Liver (tissue), 3 donors: Measurements from ENCODE around the gene TANGO2.

Experiments
- EGR1 ChIP-seq, 2 donors: IDR thresholded peaks; 2 replicates each; pipeline ENCODE4 v1.6.1; 2016 to 2018; ENCODE audit warnings: antibody characterized with exemption in 2 of 2, low read depth in 2 of 2
- FOXA1 ChIP-seq: IDR thresholded peaks from 2 replicates; pipeline ENCODE4 v1.6.1; 2016; ENCODE audit warnings: antibody characterized with exemption
- HNF4A ChIP-seq, 2 donors: conservative IDR thresholded peaks; 2 replicates each; pipeline ENCODE4 v1.6.1; 2016; ENCODE audit warnings: antibody characterized with exemption in 2 of 2, mild to moderate bottlenecking in 2 of 2
- JUND ChIP-seq, 2 donors: IDR thresholded peaks; 2 replicates each; pipeline ENCODE4 v1.6.1; 2016; ENCODE audit warnings: antibody characterized with exemption in 2 of 2
- NR2F2 ChIP-seq: IDR thresholded peaks from 2 replicates; pipeline ENCODE4 v1.6.1; 2016; ENCODE audit warnings: antibody characterized with exemption
- RXRA ChIP-seq, 2 donors: IDR thresholded peaks; 2 replicates each; pipeline ENCODE4 v1.6.1; 2017 to 2018; ENCODE audit warnings: antibody characterized with exemption in 2 of 2, mild to moderate bottlenecking in 1 of 2
- SP1 ChIP-seq: IDR thresholded peaks from 2 replicates; pipeline ENCODE4 v1.6.1; 2018; ENCODE audit warnings: antibody characterized with exemption, mild to moderate bottlenecking
- TAF1 ChIP-seq: conservative IDR thresholded peaks from 2 replicates; pipeline ENCODE4 v1.6.1; 2016; ENCODE audit warnings: antibody characterized with exemption, mild to moderate bottlenecking
- YY1 ChIP-seq: IDR thresholded peaks from 2 replicates; pipeline ENCODE4 v1.6.1; 2016; ENCODE audit warnings: antibody characterized with exemption, mild to moderate bottlenecking
- TF ChIP-seq, protein P1 (sequence below): fragments of 150-350 bp; IDR thresholded peaks from 2 replicates; pipeline ENCODE4 v1.5.1; 2017; ENCODE audit warnings: improper control_type of control experiment, low read depth, low read length; ENCODE audit not compliant: missing input control
- TF ChIP-seq, protein P2 (sequence below): IDR thresholded peaks from 2 replicates; pipeline ENCODE4 v1.6.1; 2016; ENCODE audit warnings: antibody characterized with exemption, mild to moderate bottlenecking
- TF ChIP-seq, protein P3 (sequence below): IDR thresholded peaks from 2 replicates; pipeline ENCODE4 v1.6.1; 2016; ENCODE audit warnings: antibody characterized with exemption
- TF ChIP-seq, protein P4 (sequence below): IDR thresholded peaks from 2 replicates; pipeline ENCODE4 v1.6.1; 2016; ENCODE audit warnings: antibody characterized with exemption
- TF ChIP-seq, protein P5 (sequence below): IDR thresholded peaks from 2 replicates; pipeline ENCODE4 v1.6.1; 2016; ENCODE audit warnings: antibody characterized with exemption
- donor health status: healthy.
- donor health status: healthy.

DNA sequence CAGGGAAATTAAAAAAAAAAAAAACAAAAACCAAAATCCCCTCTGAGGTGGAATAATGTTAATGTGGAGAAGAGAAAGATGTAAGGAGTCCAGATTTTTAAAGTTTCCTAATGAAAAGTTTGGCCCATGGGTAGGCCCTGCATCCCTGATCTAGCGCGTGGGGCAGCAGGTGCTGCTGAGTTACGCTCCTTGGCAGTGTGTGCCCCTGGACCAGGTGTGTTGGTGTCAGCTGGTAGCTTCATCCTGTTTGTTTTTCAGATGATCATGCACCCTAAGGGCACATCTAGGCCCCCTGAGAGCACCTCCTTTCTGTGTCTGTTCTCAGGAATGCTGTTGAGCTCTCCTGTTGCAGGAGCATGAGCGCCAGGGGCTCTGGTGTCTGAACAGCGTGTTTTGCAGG, 65.9 kb downstream of the TANGO2 start:
- TF ChIP-seq, protein P1, sequence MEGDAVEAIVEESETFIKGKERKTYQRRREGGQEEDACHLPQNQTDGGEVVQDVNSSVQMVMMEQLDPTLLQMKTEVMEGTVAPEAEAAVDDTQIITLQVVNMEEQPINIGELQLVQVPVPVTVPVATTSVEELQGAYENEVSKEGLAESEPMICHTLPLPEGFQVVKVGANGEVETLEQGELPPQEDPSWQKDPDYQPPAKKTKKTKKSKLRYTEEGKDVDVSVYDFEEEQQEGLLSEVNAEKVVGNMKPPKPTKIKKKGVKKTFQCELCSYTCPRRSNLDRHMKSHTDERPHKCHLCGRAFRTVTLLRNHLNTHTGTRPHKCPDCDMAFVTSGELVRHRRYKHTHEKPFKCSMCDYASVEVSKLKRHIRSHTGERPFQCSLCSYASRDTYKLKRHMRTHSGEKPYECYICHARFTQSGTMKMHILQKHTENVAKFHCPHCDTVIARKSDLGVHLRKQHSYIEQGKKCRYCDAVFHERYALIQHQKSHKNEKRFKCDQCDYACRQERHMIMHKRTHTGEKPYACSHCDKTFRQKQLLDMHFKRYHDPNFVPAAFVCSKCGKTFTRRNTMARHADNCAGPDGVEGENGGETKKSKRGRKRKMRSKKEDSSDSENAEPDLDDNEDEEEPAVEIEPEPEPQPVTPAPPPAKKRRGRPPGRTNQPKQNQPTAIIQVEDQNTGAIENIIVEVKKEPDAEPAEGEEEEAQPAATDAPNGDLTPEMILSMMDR, result no peak
- TF ChIP-seq EGR1 (IDR thresholded peaks at IDR 0.05; ENCODE audit: low read depth in 2 of 2) (no peak), TAF1 (no peak), HNF4A (conservative IDR thresholded peaks at IDR 0.05) (no peak), JUND (IDR thresholded peaks at IDR 0.05) (no peak), RXRA (IDR thresholded peaks at IDR 0.05) (no peak), FOXA1 (no peak), SP1 (no peak), NR2F2 (no peak), YY1 (no peak)
- TF ChIP-seq, protein P2, sequence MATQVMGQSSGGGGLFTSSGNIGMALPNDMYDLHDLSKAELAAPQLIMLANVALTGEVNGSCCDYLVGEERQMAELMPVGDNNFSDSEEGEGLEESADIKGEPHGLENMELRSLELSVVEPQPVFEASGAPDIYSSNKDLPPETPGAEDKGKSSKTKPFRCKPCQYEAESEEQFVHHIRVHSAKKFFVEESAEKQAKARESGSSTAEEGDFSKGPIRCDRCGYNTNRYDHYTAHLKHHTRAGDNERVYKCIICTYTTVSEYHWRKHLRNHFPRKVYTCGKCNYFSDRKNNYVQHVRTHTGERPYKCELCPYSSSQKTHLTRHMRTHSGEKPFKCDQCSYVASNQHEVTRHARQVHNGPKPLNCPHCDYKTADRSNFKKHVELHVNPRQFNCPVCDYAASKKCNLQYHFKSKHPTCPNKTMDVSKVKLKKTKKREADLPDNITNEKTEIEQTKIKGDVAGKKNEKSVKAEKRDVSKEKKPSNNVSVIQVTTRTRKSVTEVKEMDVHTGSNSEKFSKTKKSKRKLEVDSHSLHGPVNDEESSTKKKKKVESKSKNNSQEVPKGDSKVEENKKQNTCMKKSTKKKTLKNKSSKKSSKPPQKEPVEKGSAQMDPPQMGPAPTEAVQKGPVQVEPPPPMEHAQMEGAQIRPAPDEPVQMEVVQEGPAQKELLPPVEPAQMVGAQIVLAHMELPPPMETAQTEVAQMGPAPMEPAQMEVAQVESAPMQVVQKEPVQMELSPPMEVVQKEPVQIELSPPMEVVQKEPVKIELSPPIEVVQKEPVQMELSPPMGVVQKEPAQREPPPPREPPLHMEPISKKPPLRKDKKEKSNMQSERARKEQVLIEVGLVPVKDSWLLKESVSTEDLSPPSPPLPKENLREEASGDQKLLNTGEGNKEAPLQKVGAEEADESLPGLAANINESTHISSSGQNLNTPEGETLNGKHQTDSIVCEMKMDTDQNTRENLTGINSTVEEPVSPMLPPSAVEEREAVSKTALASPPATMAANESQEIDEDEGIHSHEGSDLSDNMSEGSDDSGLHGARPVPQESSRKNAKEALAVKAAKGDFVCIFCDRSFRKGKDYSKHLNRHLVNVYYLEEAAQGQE, result no peak
- TF ChIP-seq, protein P3, sequence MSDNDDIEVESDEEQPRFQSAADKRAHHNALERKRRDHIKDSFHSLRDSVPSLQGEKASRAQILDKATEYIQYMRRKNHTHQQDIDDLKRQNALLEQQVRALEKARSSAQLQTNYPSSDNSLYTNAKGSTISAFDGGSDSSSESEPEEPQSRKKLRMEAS, result no peak
- TF ChIP-seq, protein P4, sequence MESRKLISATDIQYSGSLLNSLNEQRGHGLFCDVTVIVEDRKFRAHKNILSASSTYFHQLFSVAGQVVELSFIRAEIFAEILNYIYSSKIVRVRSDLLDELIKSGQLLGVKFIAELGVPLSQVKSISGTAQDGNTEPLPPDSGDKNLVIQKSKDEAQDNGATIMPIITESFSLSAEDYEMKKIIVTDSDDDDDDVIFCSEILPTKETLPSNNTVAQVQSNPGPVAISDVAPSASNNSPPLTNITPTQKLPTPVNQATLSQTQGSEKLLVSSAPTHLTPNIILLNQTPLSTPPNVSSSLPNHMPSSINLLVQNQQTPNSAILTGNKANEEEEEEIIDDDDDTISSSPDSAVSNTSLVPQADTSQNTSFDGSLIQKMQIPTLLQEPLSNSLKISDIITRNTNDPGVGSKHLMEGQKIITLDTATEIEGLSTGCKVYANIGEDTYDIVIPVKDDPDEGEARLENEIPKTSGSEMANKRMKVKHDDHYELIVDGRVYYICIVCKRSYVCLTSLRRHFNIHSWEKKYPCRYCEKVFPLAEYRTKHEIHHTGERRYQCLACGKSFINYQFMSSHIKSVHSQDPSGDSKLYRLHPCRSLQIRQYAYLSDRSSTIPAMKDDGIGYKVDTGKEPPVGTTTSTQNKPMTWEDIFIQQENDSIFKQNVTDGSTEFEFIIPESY, result no peak
- TF ChIP-seq, protein P5, sequence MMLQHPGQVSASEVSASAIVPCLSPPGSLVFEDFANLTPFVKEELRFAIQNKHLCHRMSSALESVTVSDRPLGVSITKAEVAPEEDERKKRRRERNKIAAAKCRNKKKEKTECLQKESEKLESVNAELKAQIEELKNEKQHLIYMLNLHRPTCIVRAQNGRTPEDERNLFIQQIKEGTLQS, result no peak
